Colon (tissue), 2 donors: Measurements from ENCODE around the gene SLC9A4.

Experiments used
- FAIRE-seq: peaks from 2 replicates; lab custom pipeline; 2012; peaks lifted over from hg19 to GRCh38; lab: Jason Lieb, UNC
- donor health status: control.
- donor health status: control.

Gene SLC9A4

DNA sequence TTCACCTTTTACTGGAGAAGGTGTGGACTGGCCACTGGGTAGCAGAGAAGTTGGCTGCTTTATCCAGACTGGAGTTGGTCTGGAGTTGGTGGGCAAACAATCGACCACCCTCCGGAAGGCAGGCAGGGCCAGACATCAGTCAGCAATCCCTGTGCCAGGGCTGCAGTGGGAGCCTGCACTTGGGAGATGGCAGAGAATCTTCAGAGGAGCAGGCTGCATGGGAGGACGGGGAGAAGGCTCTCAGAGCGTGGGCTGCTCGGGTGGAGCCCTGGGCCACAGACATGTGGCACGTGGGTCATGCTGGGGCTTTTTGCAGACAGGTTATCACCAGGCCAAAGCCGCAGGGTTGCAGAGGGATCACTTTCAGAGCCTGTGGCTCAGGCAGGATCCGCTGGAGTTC lies 29.6 kb downstream of the SLC9A4 start:
- FAIRE-seq, result no peak

DNA sequence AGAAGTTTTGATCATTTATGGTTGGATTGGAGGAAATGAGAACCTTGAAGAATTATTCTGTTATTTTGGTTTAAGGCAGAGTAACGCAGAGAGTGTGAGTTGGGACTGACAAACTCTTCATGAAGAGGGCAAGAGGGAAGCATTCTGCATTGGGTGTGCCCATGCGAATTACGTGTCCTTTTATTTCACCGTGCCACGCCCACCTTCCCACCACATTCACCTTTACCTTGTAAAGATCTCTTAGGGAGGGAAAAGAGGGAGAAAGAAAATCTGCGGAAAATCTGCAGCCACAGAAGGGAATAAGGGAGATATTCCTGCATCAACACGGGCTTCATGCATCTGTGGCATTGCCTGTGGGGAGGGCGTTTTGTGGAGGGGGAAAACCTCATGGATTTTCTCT lies 31.8 kb downstream of the SLC9A4 start:
- no peak for FAIRE-seq

GRCh38 chr2:102505290-102505689 lies 32.3 kb downstream of the SLC9A4 start:
- no peak for FAIRE-seq

GRCh38 chr2:102506743-102507142 lies 33.7 kb downstream of the SLC9A4 start:
- FAIRE-seq, result no peak

DNA sequence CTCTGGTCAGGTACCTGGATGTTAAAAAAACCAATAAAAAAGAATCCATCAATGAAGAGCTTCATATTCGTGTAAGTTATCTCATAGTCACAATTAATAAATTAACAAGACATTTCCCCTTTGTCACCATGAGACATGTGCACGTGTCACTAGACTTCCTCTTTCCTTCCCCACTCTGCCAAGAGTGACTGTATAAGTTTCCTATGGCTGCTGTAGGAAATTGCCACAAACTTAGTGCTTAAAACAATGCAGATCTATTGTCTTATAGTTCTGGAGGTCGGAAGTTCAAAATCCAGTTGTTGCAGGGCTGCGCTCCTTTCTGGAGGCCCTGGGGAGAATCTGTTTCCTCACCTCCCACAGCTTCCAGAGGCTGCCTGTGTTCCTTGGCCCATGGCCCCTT lies 35.8 kb downstream of the SLC9A4 start:
- FAIRE-seq, result no peak

GRCh38 chr2:102509749-102510148 lies 36.7 kb downstream of the SLC9A4 start:
- FAIRE-seq, result no peak

- FAIRE-seq, result peak; percentile 60
Measured at GRCh38 chr2:102510791-102511575, 38.0 kb downstream of the SLC9A4 start.

- no peak for FAIRE-seq
Measured at GRCh38 chr2:102512161-102512560, 39.1 kb downstream of the SLC9A4 start.

DNA sequence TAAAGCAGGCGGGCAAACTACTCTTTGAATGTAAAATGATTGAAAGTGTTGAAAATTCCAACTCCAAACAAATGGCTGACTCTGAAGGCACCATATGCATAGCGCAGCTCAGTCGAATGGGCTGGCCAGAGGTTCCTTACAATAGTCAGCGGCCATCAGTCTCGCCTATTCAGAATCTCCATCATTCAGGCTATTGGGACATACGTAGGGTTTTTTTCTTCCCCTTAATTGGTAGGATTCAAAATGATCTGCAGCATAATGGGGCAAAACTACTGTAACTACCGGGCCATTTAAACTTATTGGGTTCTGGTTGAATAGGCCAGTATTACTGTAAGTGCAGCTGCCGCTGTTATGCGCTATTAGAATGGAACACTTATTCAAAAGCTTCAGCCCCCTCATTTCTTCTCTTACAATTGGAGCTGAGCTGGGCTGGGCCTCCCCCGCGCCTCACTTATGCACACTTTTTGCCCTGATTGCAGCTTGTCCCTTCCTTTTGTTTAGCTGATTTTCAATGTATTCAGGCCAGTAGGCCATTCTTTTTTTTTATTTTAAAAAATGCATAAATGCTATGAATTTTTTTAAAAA lies 40.4 kb downstream of the SLC9A4 start:
- FAIRE-seq, result no peak

GRCh38 chr2:102514061-102514785 lies 41.2 kb downstream of the SLC9A4 start:
- FAIRE-seq, result no peak

GRCh38 chr2:102515851-102516250 lies 42.8 kb downstream of the SLC9A4 start:
- no peak for FAIRE-seq

DNA sequence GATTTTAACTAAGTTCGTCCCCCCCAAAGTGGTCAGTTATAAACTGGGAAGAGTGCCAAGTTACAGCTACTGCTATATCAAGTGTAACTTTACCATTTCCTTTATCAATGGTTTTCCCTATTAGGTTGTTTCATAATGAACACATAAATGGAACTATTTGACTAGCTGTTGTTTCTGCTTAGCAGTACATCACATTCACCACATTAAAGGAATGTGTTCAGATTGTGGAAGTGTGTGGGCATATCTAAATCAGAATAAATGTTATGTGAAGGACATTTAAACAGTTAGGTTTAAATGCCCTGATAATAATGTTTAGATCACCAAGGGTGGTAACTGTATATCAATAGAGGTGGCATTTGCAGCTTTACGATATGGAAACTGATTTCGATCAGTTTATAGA lies 45.1 kb downstream of the SLC9A4 start:
- no peak for FAIRE-seq

DNA sequence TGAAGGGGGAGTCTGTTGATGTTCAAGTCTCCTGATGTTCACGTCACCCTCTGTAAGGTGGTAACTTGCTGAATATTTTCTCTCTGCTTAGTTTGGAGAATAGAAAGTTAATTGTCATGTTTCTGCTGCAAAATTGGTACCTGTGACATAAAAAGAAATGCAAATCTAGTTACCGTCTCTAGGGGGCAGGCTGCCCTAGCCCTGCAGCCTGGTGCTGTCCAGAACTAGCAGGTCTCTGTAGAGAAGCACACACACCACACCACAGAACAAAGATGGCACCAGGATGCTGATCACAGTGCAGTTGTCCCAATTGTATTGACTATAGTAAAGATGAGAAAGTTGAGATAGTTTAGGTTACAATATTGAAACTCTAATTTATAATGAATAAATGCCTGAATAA lies 47.0 kb downstream of the SLC9A4 start:
- FAIRE-seq, result no peak

- no peak for FAIRE-seq
Measured at GRCh38 chr2:102520801-102521200, 47.8 kb downstream of the SLC9A4 start.

DNA sequence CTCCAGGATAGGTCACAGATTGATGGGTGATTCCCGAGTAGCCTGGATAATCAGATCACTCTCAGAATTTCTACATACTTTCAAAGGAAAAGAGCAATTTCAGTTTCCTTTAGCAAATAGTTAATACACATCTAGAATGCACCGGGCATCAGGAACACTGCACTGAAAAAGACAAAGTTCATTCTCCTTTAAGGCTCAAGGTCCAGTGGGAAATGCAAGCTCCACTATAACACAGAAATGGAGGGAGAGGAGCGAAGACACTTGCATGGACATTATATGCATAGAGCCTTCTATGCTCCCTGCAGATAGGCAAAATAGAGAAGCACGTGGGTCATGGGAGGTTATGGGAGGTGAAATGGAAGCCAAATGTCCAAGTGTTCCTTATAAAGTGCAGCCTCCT lies 49.1 kb downstream of the SLC9A4 start:
- no peak for FAIRE-seq

- no peak for FAIRE-seq
Measured at GRCh38 chr2:102522890-102523289, 49.9 kb downstream of the SLC9A4 start.

- no peak for FAIRE-seq
Measured at GRCh38 chr2:102523651-102524050, 50.6 kb downstream of the SLC9A4 start.

- FAIRE-seq, result no peak
Measured at GRCh38 chr2:102527086-102527485, 54.1 kb downstream of the SLC9A4 start.

GRCh38 chr2:102538491-102538890 lies 65.5 kb downstream of the SLC9A4 start:
- FAIRE-seq, result no peak

- no peak for FAIRE-seq
Measured at GRCh38 chr2:102540882-102541281, 67.9 kb downstream of the SLC9A4 start.

- FAIRE-seq, result no peak
Measured at GRCh38 chr2:102544182-102544581, 71.2 kb downstream of the SLC9A4 start.

GRCh38 chr2:102547462-102547861 lies 74.4 kb downstream of the SLC9A4 start:
- no peak for FAIRE-seq

GRCh38 chr2:102549027-102549426 lies 76.0 kb downstream of the SLC9A4 start:
- no peak for FAIRE-seq
